Prostate gland (tissue), 2 donors: ENCODE results near the gene ANXA6.

Experiments
- POLR2A ChIP-seq: fragments of 450-650 bp; IDR thresholded peaks from one replicate; pipeline ENCODE4 v1.6.1; 2016; ENCODE audit warnings: antibody characterized with exemption, mild to moderate bottlenecking
- TF ChIP-seq, protein P1 (sequence below), 4 experiments: fragments of 200-600 bp in 2 of 4; fragments of 450-650 bp in 2 of 4; sonication (generic) in 2 of 4; IDR thresholded peaks; 1 replicate in 3 of 4; 2 replicates in 1 of 4; pipeline ENCODE4 v1.5.1; 2016 to 2019; ENCODE audit warnings: antibody characterized with exemption in 4 of 4, mild to moderate bottlenecking in 2 of 4, moderate library complexity in 2 of 4

DNA sequence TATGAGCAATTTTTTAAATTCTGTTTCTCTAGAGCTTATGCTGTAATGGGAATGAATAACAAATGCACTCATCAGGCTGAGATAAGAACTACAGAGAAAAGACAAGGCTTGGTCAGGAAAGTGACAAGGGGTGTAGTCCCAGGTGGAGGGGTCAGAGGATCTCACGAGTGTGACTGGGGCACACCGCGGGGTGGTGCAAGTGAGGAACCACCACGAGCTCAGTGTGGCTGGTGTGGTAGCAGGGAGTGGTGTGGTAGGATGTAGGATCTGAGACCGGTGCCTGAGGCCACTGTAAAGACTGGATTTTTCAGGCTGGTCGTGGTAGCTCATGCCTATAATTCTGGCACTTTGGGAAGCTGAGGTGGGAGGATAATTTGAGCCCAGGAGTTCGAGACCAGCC, 9.0 kb downstream of the ANXA6 start:
- no peak for TF ChIP-seq POLR2A
- TF ChIP-seq, protein P1, sequence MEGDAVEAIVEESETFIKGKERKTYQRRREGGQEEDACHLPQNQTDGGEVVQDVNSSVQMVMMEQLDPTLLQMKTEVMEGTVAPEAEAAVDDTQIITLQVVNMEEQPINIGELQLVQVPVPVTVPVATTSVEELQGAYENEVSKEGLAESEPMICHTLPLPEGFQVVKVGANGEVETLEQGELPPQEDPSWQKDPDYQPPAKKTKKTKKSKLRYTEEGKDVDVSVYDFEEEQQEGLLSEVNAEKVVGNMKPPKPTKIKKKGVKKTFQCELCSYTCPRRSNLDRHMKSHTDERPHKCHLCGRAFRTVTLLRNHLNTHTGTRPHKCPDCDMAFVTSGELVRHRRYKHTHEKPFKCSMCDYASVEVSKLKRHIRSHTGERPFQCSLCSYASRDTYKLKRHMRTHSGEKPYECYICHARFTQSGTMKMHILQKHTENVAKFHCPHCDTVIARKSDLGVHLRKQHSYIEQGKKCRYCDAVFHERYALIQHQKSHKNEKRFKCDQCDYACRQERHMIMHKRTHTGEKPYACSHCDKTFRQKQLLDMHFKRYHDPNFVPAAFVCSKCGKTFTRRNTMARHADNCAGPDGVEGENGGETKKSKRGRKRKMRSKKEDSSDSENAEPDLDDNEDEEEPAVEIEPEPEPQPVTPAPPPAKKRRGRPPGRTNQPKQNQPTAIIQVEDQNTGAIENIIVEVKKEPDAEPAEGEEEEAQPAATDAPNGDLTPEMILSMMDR (IDR thresholded peaks at IDR 0.05), result no peak
